ENCODE data around the gene MPHOSPH8. TPM values are rescaled to one million over a fixed set of nuclear protein-coding genes. Genes with fewer than 3 reads are reported as not detected.

Gene MPHOSPH8
- total RNA-seq, 4 donors from 2014 or later: 8.0 to 15.5 (median 13.4) TPM

DNA sequence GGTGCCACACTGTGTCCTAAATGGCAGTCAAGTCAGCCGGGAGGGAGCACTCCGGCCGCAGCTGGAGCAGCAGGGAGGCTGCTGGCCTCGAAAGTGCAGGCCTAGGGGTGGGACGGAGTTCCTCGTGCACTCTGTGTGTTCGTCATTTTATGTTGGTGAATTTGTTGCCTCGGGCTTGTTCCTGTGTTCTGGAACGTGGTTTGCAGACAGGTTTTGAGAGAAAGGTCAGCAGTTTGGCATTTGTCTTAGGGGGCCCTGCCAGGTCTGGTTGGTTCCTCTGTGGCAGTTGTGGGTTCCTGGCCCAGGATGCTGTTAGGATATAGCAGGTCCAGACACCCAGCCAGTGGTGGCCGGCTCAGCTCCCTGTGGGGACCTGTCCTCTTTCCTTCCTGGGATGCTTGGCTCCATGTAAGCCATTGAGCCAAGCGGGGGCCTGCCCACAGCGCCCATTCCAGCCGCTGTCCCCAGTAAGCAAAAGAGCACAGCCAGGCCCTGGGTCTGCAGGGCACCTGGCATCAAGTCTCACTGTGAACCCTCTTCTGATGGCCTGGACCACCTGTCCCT lies 30.0 kb downstream of the MPHOSPH8 start:
- no peak overlapping the region for H3K4me3 ChIP-seq
- H3K9me3 ChIP-seq: no peaks in the 10 kb centered on the region
- H3K27ac ChIP-seq: no peak overlapping the region
- in situ Hi-C loops (cut with MboI; ENCODE audit: low sequenced_read_pairs in 4 of 4) (loop anchor here in 1 of 4 donors (10.0 kb wide), 1 partner anchor 61 kb away; no protein-coding TSS in a partner anchor), intact Hi-C loops (cut with DNase I; ENCODE audit: low total_unique reads) (no loop called here)
- no peaks in the 10 kb centered on the region for H3K4me1 ChIP-seq
- DNase-seq (no peak), ATAC-seq (no peak)
- H3K27me3 ChIP-seq: no peaks in the 10 kb centered on the region
- H3K36me3 ChIP-seq: peaks cover 0 to 90% of the 10 kb centered on the region in 2 donors
- TF ChIP-seq, protein P1, sequence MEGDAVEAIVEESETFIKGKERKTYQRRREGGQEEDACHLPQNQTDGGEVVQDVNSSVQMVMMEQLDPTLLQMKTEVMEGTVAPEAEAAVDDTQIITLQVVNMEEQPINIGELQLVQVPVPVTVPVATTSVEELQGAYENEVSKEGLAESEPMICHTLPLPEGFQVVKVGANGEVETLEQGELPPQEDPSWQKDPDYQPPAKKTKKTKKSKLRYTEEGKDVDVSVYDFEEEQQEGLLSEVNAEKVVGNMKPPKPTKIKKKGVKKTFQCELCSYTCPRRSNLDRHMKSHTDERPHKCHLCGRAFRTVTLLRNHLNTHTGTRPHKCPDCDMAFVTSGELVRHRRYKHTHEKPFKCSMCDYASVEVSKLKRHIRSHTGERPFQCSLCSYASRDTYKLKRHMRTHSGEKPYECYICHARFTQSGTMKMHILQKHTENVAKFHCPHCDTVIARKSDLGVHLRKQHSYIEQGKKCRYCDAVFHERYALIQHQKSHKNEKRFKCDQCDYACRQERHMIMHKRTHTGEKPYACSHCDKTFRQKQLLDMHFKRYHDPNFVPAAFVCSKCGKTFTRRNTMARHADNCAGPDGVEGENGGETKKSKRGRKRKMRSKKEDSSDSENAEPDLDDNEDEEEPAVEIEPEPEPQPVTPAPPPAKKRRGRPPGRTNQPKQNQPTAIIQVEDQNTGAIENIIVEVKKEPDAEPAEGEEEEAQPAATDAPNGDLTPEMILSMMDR (IDR thresholded peaks at IDR 0.05 in 4 of 5, conservative IDR thresholded peaks at IDR 0.05 in 1 of 5): no peak
- TF ChIP-seq POLR2A (IDR thresholded peaks at IDR 0.05): no peak

DNA sequence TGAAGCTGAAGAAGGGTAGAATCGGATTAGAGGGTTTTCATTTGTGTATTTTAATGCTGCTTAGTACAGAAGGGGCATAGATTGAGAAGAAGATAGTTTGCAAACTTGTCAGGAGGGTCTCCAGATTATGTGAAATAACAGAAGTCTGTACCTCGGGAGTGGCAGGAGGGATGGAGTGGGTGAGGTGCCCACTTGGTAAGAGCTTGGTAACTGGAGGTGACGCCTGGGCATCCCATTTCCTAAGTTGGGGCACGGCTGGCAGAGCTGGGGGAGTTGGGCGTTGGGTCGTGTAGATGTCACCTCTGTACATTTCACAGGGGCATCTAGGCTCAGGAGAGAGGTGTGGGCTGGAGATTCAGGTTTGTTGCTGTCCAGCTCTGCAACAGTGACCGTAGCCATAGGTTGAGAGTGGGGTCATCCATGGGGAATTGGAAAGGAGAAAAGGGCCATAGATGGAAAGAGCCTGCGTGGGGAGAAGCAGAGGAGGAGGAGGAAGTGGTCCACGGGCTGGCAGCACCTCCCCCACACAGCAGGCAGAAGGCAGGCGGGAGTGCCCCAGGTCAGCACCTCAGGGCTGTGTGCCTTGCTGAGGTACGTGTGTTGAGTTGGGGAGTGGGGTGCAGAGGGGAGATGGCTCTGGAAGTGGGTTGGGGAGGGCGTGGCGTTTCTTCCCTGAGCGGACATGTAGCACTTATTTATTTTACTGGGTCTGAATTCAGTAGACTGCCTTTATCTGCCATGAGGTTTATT lies 31.2 kb downstream of the MPHOSPH8 start:
- ATAC-seq (no peak), DNase-seq (no peak)
- Histone ChIP-seq H3K36me3 (peaks cover 0 to 90% of the 10 kb centered on the region in 2 donors), H3K27ac (no peak overlapping the region), H3K4me3 (no peak overlapping the region), H3K9me3 (no peaks in the 10 kb centered on the region), H3K4me1 (no peaks in the 10 kb centered on the region), H3K27me3 (no peaks in the 10 kb centered on the region)
- in situ Hi-C loops (cut with MboI; ENCODE audit: low sequenced_read_pairs in 4 of 4): loop anchor here in 1 of 4 donors (10.0 kb wide), 1 partner anchor 60 kb away; no protein-coding TSS in a partner anchor
- intact Hi-C loops (cut with DNase I; ENCODE audit: low total_unique reads): no loop called here
- TF ChIP-seq POLR2A (IDR thresholded peaks at IDR 0.05): no peak
- TF ChIP-seq, protein P1 (IDR thresholded peaks at IDR 0.05 in 4 of 5, conservative IDR thresholded peaks at IDR 0.05 in 1 of 5): no peak

DNA sequence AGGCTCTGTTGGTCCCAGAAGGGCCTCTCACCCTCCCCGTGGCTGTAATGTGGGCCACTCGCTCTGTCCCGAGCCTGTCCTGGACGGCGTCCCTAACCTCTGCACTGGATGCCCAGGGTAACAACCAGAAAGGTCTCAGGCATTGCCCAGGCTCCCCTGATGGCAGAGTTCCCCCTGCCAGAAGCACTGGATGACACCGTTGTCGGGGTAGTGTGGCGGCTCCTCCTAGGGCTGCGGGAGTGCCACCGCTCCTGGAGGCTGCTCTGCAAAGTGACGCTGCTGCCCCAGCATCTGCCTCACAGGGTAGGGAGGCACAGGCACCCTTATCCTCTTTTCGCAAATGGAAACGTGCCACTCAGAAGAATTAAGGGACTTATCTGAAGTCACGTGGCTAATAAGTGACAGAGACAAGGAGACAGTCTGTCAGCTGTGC lies 32.0 kb downstream of the MPHOSPH8 start:
- peaks cover 0 to 94% of the 10 kb centered on the region in 2 donors for H3K36me3 ChIP-seq
- no peaks in the 10 kb centered on the region for H3K27me3 ChIP-seq
- no peak overlapping the region for H3K4me3 ChIP-seq
- in situ Hi-C loops (cut with MboI; ENCODE audit: low sequenced_read_pairs in 4 of 4): loop anchor here in 1 of 4 donors (10.0 kb wide), 1 partner anchor 59 kb away; no protein-coding TSS in a partner anchor
- no peak for TF ChIP-seq POLR2A (IDR thresholded peaks at IDR 0.05)
- TF ChIP-seq, protein P1 (IDR thresholded peaks at IDR 0.05 in 4 of 5, conservative IDR thresholded peaks at IDR 0.05 in 1 of 5): no peak
- intact Hi-C loops (cut with DNase I; ENCODE audit: low total_unique reads): no loop called here
- no peak for DNase-seq
- ATAC-seq: no peak
- H3K4me1 ChIP-seq: no peaks in the 10 kb centered on the region
- no peaks in the 10 kb centered on the region for H3K9me3 ChIP-seq
- H3K27ac ChIP-seq: no peak overlapping the region

DNA sequence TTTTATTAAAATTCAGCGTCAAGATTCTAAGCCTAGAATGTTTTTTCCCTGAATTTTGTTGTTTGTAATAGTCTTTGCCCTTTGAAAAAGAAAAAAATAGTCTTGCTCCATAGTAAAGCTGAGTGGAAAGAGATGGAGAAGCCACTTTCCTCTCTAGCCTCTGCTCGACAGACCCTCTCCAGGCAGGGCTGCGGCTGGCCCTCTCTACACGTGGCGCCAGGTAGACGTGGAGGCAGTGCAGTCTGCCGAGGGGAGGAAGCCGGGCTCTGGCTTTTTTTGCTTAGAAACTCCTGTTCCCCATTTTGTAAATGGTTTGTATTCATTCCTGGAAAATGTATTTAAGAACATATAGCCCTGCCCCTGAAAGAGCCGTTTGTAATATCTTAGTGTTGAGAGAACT lies 35.3 kb downstream of the MPHOSPH8 start:
- H3K4me3 ChIP-seq: no peak overlapping the region
- no peaks in the 10 kb centered on the region for H3K4me1 ChIP-seq
- no peaks in the 10 kb centered on the region for H3K9me3 ChIP-seq
- H3K36me3 ChIP-seq: peaks cover 5 to 87% of the 10 kb centered on the region in 2 donors
- ATAC-seq (no peak), DNase-seq (no peak)
- intact Hi-C loops (cut with DNase I; ENCODE audit: low total_unique reads): no loop called here
- TF ChIP-seq, protein P1 (IDR thresholded peaks at IDR 0.05 in 4 of 5, conservative IDR thresholded peaks at IDR 0.05 in 1 of 5): no peak
- TF ChIP-seq POLR2A (IDR thresholded peaks at IDR 0.05): no peak
- no peak overlapping the region for H3K27ac ChIP-seq
- in situ Hi-C loops (cut with MboI; ENCODE audit: low sequenced_read_pairs in 4 of 4): loop anchor here in 1 of 4 donors (10.0 kb wide), 1 partner anchor 56 kb away; no protein-coding TSS in a partner anchor
- no peaks in the 10 kb centered on the region for H3K27me3 ChIP-seq

Data from gastrocnemius medialis (tissue), 4 donors.